ENCODE measurements around the gene MARCHF11. TPM values are rescaled to one million over a fixed set of nuclear protein-coding genes. Genes with fewer than 3 reads are reported as not detected.

The MARCHF11 gene
- total RNA-seq, 1 experiment from 2014 or later = not detected

DNA sequence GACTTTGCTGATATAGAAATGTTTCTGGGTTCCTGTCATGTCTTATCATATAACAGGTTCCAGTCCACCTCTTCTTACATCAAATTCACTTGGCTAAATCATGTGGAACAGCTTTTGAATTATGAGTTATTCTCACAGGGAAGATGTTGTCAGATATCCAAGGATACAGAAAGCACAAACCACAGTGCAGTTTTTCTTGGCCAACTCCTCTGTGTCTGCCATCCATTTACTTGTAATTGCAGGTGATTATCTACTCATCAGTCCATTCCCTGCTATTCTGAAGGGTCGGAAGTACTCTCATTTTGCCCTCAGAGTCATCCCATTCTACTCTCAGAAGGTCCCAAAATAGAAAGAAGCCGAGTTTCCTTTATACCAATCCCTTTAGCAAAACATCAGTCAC lies 10.0 kb downstream of the MARCHF11 start:
- H3K4me1 ChIP-seq (ENCODE audit: control insufficient read depth in 1 of 2, insufficient read depth in 2 of 2, low read length in 2 of 2) = no peaks in the 10 kb centered on the region
- intact Hi-C loops (cut with micrococcal nuclease) = no loop called here
- TF ChIP-seq RAD21 (IDR thresholded peaks at IDR 0.05; ENCODE audit: low read depth) = no peak
- TF ChIP-seq, protein P1, sequence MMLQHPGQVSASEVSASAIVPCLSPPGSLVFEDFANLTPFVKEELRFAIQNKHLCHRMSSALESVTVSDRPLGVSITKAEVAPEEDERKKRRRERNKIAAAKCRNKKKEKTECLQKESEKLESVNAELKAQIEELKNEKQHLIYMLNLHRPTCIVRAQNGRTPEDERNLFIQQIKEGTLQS (IDR thresholded peaks at IDR 0.05) = no peak
- peaks cover 0 to 3% of the 10 kb centered on the region in 2 experiments; a peak in 1 of 4 replicates for H3K9me3 ChIP-seq (ENCODE audit: control insufficient read depth in 1 of 2, insufficient read depth in 1 of 2, low read depth in 1 of 2, low read length in 2 of 2)
- H3K9ac ChIP-seq (ENCODE audit: low read length) = no peak overlapping the region
- no peak overlapping the region for H3K4me2 ChIP-seq (ENCODE audit: low read length)
- POLR2A ChIA-PET = no interaction called here
- H3K79me2 ChIP-seq (ENCODE audit: insufficient read depth, low read length) = no peaks in the 10 kb centered on the region
- no peak overlapping the region for H3K27ac ChIP-seq (ENCODE audit: low read depth, low read length)
- BruUV-seq (replicated peaks) = no TSS peak
- no peaks in the 10 kb centered on the region for H3K36me3 ChIP-seq (ENCODE audit: control insufficient read depth in 1 of 2, insufficient read depth in 2 of 2, low read length in 2 of 2)
- DNase-seq (ENCODE audit: low read depth, low spot score) = no peak
- CTCF ChIA-PET = no interaction called here
- ATAC-seq = no peak
- no peak overlapping the region for H2AFZ ChIP-seq (ENCODE audit: low read depth, low read length, poor library complexity, severe bottlenecking)
- H3K4me3 ChIP-seq (replicated peaks in 1 of 2; ENCODE audit: low read depth in 1 of 2, low read length in 2 of 2) = no peak overlapping the region
- RAD21 ChIA-PET (ENCODE audit: low non-redundant PET in 1 of 2, low total read pairs in 2 of 2, uncharacterized antibody in 2 of 2, unreplicated experiment in 2 of 2) = no interaction called here
- H3K27me3 ChIP-seq (ENCODE audit: insufficient read depth, low read length) = no peaks in the 10 kb centered on the region
- H3K9me2 ChIP-seq (ENCODE audit: insufficient read depth) = no peaks in the 10 kb centered on the region
- no peaks in the 10 kb centered on the region for H4K20me1 ChIP-seq (ENCODE audit: insufficient read depth)

DNA sequence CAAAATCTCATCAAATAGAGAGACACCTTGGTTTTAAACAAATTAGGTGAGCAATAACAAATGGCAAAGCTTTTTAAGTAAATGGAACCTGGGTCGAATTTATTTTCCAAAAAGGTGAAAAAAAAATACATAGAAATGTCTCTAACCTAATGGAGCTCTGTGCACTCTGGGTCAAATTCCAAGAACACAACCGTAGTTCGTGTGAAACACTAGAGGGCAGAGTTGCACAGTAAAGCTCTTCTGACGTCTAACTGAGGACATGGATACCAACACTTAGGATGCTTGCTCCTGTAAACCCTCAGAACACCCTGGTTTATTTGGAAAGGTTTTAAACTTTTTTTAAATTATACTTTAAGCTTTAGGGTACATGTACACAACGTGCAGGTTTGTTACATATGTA lies 18.9 kb downstream of the MARCHF11 start:
- intact Hi-C loops (cut with micrococcal nuclease) = loop anchor here (2.0 kb wide), 1 partner anchor 296 kb away; no protein-coding TSS in a partner anchor
- no peaks in the 10 kb centered on the region for H4K20me1 ChIP-seq (ENCODE audit: insufficient read depth)
- H3K9ac ChIP-seq (ENCODE audit: low read length) = no peak overlapping the region
- ChIA-PET RAD21 (ENCODE audit: low non-redundant PET in 1 of 2, low total read pairs in 2 of 2, uncharacterized antibody in 2 of 2, unreplicated experiment in 2 of 2) (interaction anchor here in 1 of 2 experiments (0.9 kb wide), 1 partner anchor 295 kb away, joined by 3 read pairs; no protein-coding TSS in a partner anchor), POLR2A (no interaction called here), CTCF (interaction anchor here (0.9 to 1.7 kb wide), 4 partner anchors 296 to 1043 kb away, joined by 3 to 18 read pairs (median 5); no protein-coding TSS in a partner anchor)
- TF ChIP-seq RAD21 (IDR thresholded peaks at IDR 0.05; ENCODE audit: low read depth) = peak; percentile 42
- no peak for TF ChIP-seq TCF7L2 (IDR thresholded peaks at IDR 0.05; ENCODE audit: borderline replicate concordance, extremely low read depth, insufficient read depth, insufficient read length)
- TF ChIP-seq, protein P2, sequence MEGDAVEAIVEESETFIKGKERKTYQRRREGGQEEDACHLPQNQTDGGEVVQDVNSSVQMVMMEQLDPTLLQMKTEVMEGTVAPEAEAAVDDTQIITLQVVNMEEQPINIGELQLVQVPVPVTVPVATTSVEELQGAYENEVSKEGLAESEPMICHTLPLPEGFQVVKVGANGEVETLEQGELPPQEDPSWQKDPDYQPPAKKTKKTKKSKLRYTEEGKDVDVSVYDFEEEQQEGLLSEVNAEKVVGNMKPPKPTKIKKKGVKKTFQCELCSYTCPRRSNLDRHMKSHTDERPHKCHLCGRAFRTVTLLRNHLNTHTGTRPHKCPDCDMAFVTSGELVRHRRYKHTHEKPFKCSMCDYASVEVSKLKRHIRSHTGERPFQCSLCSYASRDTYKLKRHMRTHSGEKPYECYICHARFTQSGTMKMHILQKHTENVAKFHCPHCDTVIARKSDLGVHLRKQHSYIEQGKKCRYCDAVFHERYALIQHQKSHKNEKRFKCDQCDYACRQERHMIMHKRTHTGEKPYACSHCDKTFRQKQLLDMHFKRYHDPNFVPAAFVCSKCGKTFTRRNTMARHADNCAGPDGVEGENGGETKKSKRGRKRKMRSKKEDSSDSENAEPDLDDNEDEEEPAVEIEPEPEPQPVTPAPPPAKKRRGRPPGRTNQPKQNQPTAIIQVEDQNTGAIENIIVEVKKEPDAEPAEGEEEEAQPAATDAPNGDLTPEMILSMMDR (IDR thresholded peaks at IDR 0.05 in 2 of 3, conservative IDR thresholded peaks at IDR 0.05 in 1 of 3; ENCODE audit: borderline replicate concordance in 1 of 3, insufficient read depth in 1 of 3, low read depth in 2 of 3, low read length in 2 of 3) = peak in 2 of 3 experiments; percentile 63 to 66; a peak in 4 of 6 replicates
- no peak overlapping the region for H3K27ac ChIP-seq (ENCODE audit: low read depth, low read length)
- H3K4me2 ChIP-seq (ENCODE audit: low read length) = no peak overlapping the region
- H3K4me1 ChIP-seq (ENCODE audit: control insufficient read depth in 1 of 2, insufficient read depth in 2 of 2, low read length in 2 of 2) = no peaks in the 10 kb centered on the region
- peak; percentile 70; the same call in 1 of the 2 replicates for ATAC-seq
- BruUV-seq (replicated peaks) = no TSS peak
- H2AFZ ChIP-seq (ENCODE audit: low read depth, low read length, poor library complexity, severe bottlenecking) = no peak overlapping the region
- peak; percentile 12 for DNase-seq (ENCODE audit: low read depth, low spot score)
- no peaks in the 10 kb centered on the region for H3K9me3 ChIP-seq (ENCODE audit: control insufficient read depth in 1 of 2, insufficient read depth in 1 of 2, low read depth in 1 of 2, low read length in 2 of 2)
- no peaks in the 10 kb centered on the region for H3K27me3 ChIP-seq (ENCODE audit: insufficient read depth, low read length)
- no peaks in the 10 kb centered on the region for H3K9me2 ChIP-seq (ENCODE audit: insufficient read depth)
- no peaks in the 10 kb centered on the region; a peak in 1 of 4 replicates for H3K36me3 ChIP-seq (ENCODE audit: control insufficient read depth in 1 of 2, insufficient read depth in 2 of 2, low read length in 2 of 2)
- no peak overlapping the region for H3K4me3 ChIP-seq (replicated peaks in 1 of 2; ENCODE audit: low read depth in 1 of 2, low read length in 2 of 2)
- H3K79me2 ChIP-seq (ENCODE audit: insufficient read depth, low read length) = no peaks in the 10 kb centered on the region

All from HCT116 (cell line).